ENCODE results near the gene ZNF182. TPM values are rescaled to one million over a fixed set of nuclear protein-coding genes. Genes with fewer than 3 reads are reported as not detected.
"Not testable (repeated sequence)": the region's sequence is repeated elsewhere in the genome, so short reads cannot be mapped to it uniquely, and the experiment has no call there.

The ZNF182 gene
- total RNA-seq, 1 donor from 2014 or later = 7.0 TPM

DNA sequence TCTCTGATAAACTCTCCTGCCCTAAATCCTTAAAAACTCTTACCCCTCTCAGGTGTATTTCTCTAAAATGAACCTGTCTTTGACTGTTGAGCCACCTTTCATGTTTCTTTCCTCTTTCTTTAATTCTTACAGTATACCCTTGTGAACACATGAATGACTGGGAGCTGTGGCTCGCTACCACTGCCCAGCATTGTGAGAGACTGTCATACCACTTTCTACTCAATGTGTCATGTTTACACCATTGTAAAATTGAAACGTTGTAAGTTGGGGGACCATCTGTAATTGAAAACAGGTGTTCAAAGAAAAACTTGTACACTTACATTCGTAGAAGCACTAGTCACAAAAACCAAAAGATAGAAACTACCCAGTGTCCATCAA lies 66.9 kb downstream of the ZNF182 start:
- H3K27ac Mint-ChIP-seq (ENCODE audit: unreplicated experiment) = peak overlapping the region; percentile 57
- no peaks in the 10 kb centered on the region for H3K36me3 Mint-ChIP-seq (ENCODE audit: low read depth)
- TF ChIP-seq, protein P1, sequence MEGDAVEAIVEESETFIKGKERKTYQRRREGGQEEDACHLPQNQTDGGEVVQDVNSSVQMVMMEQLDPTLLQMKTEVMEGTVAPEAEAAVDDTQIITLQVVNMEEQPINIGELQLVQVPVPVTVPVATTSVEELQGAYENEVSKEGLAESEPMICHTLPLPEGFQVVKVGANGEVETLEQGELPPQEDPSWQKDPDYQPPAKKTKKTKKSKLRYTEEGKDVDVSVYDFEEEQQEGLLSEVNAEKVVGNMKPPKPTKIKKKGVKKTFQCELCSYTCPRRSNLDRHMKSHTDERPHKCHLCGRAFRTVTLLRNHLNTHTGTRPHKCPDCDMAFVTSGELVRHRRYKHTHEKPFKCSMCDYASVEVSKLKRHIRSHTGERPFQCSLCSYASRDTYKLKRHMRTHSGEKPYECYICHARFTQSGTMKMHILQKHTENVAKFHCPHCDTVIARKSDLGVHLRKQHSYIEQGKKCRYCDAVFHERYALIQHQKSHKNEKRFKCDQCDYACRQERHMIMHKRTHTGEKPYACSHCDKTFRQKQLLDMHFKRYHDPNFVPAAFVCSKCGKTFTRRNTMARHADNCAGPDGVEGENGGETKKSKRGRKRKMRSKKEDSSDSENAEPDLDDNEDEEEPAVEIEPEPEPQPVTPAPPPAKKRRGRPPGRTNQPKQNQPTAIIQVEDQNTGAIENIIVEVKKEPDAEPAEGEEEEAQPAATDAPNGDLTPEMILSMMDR (conservative IDR thresholded peaks at IDR 0.05) = no peak
- H3K4me3 Mint-ChIP-seq = peak overlapping the region; percentile 27
- peaks cover 10% of the 10 kb centered on the region for H3K4me1 Mint-ChIP-seq
- no peaks in the 10 kb centered on the region for H3K27me3 Mint-ChIP-seq (ENCODE audit: low read depth)
- no peak for DNase-seq (ENCODE audit: low read depth, low spot score)
- H3K9me3 Mint-ChIP-seq = peaks cover 6% of the 10 kb centered on the region

DNA sequence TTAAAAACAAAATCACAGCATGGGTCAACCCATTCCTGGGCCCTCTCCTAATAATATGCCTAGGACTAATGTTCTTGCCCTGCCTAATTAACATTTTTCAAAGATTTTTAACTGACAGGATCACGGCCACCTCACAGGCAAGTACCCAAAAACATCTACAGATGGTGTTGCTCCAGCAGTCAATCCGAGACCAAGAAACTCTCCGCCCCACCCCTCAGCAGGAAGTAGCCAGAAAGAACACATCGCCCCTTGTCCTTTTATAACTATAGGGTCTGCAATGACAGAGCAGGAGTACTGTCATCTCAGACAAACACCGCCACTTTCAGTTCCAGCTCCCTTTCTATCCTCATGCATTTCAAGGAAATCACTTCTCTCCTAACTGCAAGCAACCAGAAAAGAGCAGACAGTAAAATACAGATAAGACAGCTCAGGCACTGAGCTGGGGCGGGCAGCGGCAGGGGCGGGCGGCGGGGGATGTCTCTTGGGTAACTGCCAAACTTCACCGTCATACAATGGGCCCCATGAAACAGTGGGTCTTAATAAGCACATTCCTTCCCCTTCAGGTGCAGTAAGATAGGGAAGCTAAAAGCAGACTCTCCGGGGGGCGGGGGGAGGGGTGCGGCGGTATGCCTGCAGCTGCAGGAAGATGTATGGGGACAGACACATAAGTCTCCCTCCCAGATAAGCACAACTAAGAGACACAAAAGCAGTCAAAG lies 67.4 kb downstream of the ZNF182 start:
- TF ChIP-seq, protein P1 (conservative IDR thresholded peaks at IDR 0.05) = no peak
- no peak overlapping the region for H3K27ac Mint-ChIP-seq (ENCODE audit: unreplicated experiment)
- peak overlapping the region; percentile 70 for H3K4me3 Mint-ChIP-seq
- no peak for DNase-seq (ENCODE audit: low read depth, low spot score)
- no peaks in the 10 kb centered on the region for H3K36me3 Mint-ChIP-seq (ENCODE audit: low read depth)
- H3K27me3 Mint-ChIP-seq (ENCODE audit: low read depth) = no peaks in the 10 kb centered on the region
- H3K9me3 Mint-ChIP-seq = peaks cover 6% of the 10 kb centered on the region
- peaks cover 10% of the 10 kb centered on the region for H3K4me1 Mint-ChIP-seq

DNA sequence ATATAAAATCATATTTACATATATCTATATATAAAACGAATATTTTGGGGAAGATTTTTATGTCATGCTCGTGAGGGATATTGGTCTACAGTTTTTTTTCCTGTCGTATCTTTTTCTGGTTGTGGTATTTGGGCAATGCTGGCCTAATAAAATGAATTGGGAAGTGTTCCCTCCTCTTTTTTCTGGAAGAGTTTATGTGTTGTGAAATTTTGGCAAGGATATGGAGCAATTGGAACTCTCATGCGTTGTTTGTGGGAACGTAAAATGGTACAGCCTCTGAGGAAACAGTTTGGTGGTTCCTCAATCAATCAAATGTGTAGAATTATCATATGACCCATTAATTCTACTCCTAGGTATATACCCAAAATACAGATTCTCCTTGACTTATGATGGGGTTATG lies 69.8 kb downstream of the ZNF182 start:
- TF ChIP-seq, protein P1 (conservative IDR thresholded peaks at IDR 0.05) = no peak
- no peak for DNase-seq (ENCODE audit: low read depth, low spot score)
- Mint-ChIP-seq H3K27ac (ENCODE audit: unreplicated experiment) (no peak overlapping the region), H3K27me3 (ENCODE audit: low read depth) (no peaks in the 10 kb centered on the region), H3K9me3 (peaks cover 8% of the 10 kb centered on the region), H3K36me3 (ENCODE audit: low read depth) (no peaks in the 10 kb centered on the region), H3K4me1 (peaks cover 10% of the 10 kb centered on the region), H3K4me3 (no peak overlapping the region)

DNA sequence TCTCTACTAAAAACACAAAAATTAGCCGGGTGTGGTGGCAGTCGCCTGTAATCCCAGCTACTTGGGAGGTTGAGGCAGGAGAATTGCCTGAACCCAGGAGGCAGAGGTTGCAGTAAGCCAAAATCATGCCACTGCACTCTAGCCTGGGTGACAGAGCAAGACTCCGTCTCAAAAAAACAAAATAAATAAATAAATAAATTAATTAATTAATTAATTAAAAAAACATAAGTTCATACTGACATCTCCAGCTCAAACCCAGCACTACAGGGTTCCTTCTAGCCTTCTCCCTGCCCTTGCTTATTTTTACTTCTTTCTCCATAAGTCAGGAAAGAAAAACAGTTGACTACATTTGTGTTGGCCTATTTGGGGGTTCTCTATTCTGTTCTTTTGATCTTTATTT lies 71.8 kb downstream of the ZNF182 start:
- H3K27ac Mint-ChIP-seq (ENCODE audit: unreplicated experiment); H3K36me3 Mint-ChIP-seq (ENCODE audit: low read depth); H3K4me1 Mint-ChIP-seq; DNase-seq (ENCODE audit: low read depth, low spot score); H3K27me3 Mint-ChIP-seq (ENCODE audit: low read depth); H3K9me3 Mint-ChIP-seq; H3K4me3 Mint-ChIP-seq: not testable (repeated sequence)

DNA sequence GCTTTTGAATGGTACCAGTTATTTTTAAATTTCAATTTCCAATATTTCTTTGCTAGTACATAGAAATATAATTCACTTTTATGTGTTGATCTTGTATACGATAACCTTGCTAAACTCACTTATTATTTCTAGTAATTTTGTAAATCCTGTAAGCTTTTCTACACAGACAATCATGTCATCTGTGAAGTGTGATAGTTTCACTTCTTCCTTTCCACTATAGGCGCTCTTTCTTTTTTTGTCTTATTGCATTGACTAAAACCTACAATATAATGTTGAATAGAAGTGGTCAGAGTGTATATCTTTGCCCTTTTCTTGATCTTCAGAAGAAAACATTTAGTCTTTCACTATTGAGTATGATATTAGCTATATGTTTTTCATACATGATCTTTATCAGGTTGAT lies 76.6 kb downstream of the ZNF182 start:
- peaks cover 8% of the 10 kb centered on the region for H3K36me3 Mint-ChIP-seq (ENCODE audit: low read depth)
- H3K27ac Mint-ChIP-seq (ENCODE audit: unreplicated experiment) = no peak overlapping the region
- DNase-seq (ENCODE audit: low read depth, low spot score) = no peak
- H3K4me1 Mint-ChIP-seq = no peaks in the 10 kb centered on the region
- no peak overlapping the region for H3K4me3 Mint-ChIP-seq
- no peaks in the 10 kb centered on the region for H3K27me3 Mint-ChIP-seq (ENCODE audit: low read depth)
- peaks cover 9% of the 10 kb centered on the region for H3K9me3 Mint-ChIP-seq
- TF ChIP-seq, protein P1 (conservative IDR thresholded peaks at IDR 0.05) = no peak

Other genes with a start within 250 kb of the ZNF182 start
- gene ZNF81, start 167.1 kb downstream of the ZNF182 start, total RNA-seq = 10.1 and 12.3 TPM in 2 replicates
- not detected in 2 replicates for gene SPACA5, start 3.0 kb upstream of the ZNF182 start, total RNA-seq
- gene ZNF630, start 67.7 kb upstream of the ZNF182 start, total RNA-seq = 1.7 and 2.1 TPM in 2 replicates
- gene SPACA5B, start 126.6 kb upstream of the ZNF182 start, total RNA-seq = not detected in 2 replicates
- not detected in 2 replicates for gene SSX5, start 192.8 kb upstream of the ZNF182 start, total RNA-seq